ENCODE data around the gene ARMH3.
"Not testable (repeated sequence)": the region's sequence is repeated elsewhere in the genome, so short reads cannot be mapped to it uniquely, and the experiment has no call there.

ARMH3 gene, protein sequence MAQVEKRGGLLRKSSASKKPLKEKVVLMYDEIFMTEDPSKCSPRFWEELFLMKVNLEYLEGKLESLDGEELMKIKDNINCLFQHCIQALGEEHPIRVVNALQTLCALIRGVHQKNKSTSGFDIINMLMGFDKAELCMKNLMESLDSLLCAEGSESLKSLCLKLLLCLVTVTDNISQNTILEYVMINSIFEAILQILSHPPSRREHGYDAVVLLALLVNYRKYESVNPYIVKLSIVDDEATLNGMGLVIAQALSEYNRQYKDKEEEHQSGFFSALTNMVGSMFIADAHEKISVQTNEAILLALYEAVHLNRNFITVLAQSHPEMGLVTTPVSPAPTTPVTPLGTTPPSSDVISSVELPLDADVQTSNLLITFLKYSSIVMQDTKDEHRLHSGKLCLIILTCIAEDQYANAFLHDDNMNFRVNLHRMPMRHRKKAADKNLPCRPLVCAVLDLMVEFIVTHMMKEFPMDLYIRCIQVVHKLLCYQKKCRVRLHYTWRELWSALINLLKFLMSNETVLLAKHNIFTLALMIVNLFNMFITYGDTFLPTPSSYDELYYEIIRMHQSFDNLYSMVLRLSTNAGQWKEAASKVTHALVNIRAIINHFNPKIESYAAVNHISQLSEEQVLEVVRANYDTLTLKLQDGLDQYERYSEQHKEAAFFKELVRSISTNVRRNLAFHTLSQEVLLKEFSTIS

DNA sequence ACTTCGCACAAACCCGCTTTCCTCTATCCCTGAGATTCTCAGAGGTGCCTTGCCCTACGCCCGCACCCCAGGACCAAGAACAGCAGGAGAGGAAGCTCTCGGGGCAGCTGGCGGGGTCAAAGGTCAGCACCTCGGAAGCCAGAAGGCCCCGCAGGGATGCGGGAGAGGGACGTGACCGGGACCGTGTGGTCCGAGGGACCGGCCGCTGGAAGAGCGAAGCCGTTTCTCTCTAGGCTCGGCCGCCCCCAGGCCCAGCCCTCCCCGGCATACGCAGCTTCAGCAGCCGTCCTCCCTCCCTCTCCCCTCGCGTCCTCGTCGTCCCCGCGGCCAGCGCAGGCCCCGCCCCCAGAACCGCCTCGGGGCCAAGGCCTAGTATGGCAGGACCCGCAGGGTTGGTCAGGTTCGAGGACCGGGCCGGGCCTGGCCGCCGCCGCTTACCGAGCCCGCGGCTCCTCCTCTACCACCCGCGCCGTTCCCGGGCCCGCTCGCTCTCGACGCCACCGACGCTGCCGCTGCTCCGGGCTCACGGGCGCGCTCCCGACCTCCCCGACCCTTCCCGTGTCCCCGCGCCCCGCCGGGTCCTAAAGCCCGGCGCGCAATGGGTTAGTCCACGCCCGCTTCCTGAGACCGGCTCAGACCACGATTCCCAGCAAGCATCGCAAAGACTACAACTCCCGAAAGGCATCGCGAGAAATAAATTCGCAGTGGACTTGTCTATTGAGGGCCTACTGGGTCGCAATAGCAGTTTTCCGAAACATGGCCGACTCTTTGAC, at the start of gene ARMH3:
Gene ARMH3 (minus strand): TSS at position 527 of the 773 bp plus-strand sequence. CDS start 16,059 bp downstream, outside the sequence.
- peak; percentile 69 for DNase-seq (ENCODE audit: low read depth)

DNA sequence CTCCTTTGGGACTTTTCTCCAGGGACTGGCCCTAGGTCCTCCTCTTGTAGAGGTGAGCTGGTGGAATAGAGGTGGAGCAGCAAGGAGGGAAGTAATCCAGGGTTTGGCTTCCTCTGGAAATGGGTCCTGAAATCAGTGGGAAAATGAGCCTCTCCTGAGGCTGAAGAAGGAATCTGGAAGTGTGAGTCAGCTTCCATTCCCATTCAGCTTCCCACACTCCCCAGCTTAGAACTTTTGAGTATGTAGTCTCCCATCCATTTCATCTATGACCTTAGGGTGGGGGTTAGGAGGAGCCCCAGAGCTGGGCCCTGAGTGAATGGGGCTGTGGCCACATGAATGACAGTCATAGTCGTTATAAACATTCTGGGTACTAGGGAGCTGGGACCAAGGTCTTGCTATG, 46.4 kb upstream of the ARMH3 start:
- no peak for DNase-seq (ENCODE audit: low read depth)

DNA sequence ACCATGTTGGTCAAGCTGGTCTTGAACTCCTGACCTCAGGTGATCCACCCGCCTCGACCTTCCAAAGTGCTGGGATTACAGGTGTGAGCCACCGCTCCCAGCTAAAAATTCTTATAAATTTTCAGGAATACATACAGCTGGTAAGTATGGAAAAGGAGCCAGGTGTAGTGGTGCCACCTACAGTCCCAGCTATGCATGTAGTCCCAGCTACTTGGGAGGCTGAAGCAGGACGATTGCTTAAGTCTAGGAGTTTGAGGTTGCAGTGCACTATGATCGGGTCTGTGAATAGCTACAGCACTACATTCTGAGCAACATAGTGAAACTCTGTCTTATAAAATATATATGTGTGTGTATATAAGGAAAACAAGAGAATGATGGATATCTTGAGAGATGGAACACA, 45.2 kb upstream of the ARMH3 start:
- no peak for DNase-seq (ENCODE audit: low read depth)

DNA sequence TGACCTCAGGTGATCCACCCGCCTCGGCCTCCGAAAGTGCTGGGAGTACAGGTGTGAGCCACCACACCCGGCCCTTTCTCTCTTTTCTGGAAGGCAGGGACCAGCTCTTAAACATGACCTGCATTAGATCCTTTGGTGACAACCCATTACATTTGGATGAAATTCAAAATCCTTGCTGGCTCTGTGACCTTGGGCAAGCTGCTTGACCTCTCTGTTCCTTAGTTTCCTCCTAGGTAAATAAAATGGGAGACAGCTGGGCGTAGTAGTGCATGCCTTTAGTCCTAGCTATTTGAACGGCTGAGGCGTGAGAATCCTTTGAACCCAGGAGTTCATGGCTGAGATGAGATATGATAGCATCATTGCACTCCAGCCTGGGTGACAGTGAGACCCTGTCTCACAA, 40.5 kb upstream of the ARMH3 start:
- no peak for DNase-seq (ENCODE audit: low read depth)

DNA sequence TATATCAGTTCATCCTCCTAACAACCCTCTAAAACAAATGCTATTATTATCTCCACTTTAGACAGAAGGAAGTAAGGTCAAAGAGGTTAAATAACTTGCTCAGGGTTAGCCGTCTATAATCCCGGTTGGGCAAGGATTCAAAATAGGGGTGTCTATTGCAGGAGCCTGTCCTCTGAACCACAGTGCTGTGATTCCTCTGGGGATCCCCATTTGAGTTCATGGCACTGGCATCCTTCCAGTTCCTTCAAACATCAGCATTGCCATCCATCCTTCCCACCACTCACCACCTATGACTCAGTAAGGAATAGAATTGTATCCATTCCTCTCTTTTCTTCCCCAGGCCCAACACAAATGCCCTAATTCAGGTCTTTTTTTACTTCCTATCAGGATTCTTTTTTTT, 34.8 kb upstream of the ARMH3 start:
- no peak for DNase-seq (ENCODE audit: low read depth)

DNA sequence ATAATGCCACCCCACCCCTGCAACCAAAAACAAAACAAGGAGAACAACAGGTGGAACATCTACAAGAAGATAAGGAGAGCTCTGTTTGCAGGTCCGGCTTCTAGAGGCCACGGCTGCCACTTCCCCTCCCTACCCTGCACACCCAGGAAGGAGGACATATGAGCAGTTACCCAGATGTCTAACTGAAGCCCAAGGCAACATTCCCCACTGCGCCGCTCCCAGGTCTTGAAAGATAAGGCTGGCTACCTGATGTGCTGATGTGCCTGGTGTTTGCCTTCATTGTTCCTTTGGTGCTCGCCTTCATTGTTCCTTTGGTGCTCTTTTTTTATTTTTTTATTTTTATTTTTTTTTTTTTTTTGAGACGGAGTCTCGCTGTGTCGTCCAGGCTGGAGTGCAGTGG, 30.2 kb upstream of the ARMH3 start:
- no peak for DNase-seq (ENCODE audit: low read depth)

DNA sequence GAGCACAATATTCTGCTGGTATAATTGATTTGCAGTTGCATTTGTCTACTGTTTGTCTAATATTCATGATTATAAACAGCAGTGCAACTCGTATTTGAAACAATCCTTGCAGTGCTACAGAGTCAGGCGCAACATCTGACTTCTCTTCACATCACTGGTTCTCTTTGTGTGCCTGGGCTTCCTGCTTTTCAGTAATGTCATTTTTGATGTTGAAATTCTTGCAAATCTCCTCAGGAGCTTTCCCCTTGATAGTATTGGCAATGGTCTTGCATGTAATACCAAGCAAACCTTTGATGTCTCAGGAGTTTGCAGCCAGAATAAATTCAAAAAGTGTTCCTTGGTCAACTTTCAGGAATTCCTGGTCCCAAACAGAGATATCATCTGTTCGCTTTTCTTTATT, 29.4 kb upstream of the ARMH3 start:
- DNase-seq (ENCODE audit: low read depth): no peak

DNA sequence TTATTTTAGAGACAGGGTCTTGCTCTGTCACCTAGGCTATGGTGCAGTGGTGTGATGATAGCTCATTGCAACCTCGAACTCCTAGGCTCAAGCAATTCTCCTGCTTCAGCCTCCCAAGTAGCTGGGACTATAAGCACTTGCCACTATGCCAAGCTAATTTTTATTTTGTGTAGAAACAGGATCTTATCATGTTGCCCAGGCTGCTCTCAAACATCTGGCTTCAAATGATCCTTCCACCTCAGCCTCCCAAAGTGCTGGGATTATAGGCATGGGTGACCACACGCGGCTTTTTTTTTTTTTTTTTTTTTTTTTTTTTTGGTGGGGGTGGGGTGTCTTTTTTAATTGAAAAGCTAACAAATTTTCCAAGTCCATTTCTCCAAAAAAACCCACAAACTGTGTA, 27.6 kb upstream of the ARMH3 start:
- DNase-seq (ENCODE audit: low read depth): no peak

DNA sequence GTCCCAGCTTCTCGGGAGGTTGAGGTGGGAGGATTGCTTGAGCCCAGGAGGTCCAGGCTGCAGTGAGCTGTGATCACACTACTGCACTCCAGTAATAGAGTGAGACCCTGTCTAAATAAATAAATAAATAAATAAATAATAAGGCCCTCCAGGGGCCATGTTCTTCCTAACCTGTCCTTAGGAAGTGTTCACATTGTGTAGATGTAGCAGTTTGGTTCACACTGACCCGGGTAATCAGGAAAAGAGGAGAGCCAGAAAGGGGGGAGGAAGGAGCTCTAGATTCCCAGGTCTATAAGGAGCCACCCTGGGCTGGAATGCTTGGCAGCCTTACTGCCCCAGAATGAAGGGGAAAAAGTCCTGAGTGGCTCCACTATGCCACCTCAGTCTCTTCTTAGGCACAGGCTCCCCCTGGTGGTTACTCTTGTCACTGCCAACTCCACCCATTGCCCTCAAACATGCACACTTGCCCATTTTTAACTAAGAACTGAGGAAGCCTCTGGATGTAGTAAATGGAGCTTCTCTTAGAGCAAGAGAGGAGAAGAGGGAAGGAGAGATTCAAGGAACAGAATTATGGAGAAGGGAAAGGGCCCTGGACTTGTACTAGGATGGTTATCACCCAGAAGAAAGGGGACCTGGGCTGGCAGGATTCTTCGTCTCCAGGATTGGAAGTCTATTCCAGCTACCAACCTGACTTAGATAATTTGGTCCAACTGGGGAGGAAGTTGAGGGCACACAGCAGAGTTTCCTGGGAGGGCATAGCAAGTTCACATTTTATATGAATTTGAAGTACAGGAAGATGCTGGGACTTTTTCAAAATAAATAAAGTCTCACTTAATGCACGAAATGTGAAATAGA, 16.9 kb upstream of the ARMH3 start:
- DNase-seq (ENCODE audit: low read depth): peak; percentile 66

DNA sequence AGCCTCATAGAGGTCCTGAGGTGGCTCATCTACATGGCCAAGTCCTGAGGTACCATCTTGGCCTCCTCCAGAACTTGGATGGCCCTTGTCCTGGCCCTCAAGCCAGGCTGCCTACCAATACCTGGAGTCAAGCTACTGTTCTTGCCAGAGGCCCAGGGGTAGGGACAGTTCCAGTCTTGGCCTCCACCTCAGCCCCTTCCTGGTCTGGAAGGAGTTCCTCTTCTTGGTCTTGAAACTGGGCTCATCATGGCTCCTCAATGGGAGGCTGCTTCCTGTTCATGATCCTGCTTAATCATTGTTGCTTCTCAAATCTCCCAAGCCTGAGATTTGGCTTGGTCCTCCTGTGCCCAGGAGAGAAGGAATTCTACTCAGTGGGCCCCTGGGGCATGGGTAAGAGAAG, 13.1 kb upstream of the ARMH3 start:
- DNase-seq (ENCODE audit: low read depth): no peak

DNA sequence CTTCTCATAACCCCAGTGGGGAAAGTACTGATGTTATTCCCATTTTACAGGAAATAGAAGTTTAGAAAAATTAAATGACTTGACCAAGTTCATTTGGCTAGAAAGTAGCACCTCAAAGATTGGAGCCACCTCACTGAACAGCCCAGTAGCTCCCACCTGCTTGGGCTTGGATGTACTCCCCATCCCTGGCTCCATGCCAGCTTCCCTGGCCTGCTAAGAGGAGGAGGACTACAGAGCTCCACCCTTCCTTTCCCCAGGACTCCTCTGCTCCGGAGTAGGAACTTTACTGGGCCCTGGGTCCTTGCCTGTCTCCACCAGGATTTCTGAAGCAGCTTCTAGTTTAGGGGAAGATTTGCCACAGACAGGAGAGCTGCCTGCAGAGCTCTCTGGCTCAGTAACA, 12.2 kb upstream of the ARMH3 start:
- DNase-seq (ENCODE audit: low read depth): no peak

DNA sequence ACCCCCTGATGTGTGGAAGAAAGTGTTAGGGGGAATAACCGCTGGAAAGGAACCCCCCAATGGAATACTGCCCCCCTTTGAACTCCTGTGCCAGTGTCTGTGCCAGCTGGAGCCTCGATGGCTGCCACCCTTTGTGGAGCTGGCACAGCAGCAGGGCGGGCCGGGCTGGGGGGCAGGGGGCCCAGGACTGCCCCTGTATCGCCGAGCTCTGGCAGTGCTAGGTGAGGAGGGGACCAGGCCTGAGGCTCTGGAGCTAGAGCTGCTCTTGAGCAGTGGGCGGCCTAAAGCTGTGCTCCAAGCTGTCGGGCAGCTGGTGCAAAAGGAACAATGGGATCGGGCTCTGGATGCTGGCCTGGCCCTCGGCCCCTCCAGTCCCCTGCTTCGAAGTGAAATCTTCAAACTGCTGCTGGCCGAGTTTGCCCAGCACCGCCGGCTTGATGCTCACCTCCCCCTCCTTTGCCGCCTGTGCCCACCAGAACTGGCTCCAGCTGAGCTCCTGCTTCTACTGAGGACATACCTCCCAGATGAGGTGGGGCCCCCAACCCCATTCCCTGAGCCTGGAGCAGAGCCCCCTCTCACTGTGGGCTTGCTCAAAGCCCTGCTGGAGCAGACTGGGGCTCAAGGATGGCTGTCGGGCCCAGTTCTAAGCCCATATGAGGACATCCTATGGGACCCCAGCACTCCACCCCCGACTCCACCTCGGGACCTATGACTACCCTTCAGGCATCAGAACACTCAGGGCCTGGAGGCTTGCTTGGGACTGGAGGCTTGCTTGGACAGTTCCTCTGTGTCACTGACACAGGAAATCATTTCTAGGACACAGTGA, 11.3 kb upstream of the ARMH3 start:
- no peak for DNase-seq (ENCODE audit: low read depth)

DNA sequence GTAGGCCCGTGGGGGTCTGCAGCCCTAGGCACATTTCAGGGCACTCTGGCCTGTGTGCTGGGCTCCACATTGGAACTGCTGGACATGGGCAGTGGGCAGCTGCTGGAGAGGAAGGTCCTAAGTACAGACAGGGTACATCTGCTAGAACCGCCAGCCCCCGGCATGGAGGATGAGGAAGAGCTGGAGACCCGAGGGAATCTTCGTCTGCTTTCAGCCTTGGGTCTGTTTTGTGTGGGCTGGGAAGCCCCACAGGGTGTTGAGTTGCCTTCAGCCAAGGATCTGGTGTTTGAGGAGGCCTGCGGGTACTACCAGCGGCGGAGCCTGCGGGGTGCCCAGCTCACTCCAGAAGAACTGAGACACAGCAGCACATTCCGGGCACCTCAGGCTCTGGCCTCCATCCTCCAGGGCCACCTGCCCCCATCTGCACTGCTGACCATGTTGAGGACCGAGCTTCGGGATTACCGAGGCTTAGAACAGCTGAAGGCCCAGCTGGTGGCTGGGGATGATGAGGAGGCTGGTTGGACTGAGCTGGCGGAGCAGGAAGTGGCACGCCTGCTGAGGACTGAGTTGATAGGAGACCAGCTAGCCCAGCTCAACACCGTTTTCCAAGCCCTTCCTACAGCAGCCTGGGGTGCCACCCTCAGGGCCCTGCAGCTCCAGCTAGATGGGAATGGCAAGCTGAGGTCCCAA, 10.6 kb upstream of the ARMH3 start:
- no peak for DNase-seq (ENCODE audit: low read depth)

DNA sequence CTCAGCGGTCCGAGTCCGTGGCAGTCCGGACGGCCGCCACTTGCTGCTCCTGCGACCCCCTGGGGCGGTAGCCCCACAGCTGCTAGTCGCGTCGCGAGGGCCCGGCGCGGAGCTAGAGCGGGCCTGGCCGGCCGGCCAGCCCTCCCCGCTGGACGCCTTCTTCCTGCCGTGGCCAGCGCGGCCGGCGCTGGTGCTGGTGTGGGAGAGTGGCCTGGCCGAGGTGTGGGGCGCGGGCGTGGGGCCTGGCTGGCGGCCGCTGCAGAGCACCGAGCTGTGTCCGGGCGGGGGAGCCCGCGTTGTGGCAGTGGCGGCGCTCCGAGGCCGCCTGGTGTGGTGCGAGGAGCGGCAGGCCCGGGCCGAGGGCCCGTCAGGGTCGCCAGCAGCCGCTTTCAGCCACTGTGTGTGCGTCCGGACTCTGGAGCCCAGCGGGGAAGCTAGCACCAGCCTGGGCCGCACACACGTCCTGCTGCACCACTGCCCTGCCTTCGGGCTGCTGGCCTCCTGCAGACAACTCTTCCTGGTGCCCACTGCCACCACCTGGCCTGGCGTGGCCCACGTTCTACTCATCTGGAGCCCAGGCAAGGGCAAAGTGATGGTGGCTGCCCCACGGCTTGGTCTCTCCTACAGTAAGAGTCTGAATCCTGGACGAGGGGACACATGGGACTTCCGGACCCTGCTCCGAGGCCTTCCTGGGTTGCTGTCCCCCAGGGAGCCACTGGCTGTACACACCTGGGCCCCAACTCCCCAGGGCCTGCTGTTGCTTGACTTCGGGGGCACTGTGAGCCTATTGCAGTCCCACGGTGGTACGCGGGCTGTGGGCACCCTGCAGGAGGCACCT, 9.8 kb upstream of the ARMH3 start:
- DNase-seq (ENCODE audit: low read depth): no peak

DNA sequence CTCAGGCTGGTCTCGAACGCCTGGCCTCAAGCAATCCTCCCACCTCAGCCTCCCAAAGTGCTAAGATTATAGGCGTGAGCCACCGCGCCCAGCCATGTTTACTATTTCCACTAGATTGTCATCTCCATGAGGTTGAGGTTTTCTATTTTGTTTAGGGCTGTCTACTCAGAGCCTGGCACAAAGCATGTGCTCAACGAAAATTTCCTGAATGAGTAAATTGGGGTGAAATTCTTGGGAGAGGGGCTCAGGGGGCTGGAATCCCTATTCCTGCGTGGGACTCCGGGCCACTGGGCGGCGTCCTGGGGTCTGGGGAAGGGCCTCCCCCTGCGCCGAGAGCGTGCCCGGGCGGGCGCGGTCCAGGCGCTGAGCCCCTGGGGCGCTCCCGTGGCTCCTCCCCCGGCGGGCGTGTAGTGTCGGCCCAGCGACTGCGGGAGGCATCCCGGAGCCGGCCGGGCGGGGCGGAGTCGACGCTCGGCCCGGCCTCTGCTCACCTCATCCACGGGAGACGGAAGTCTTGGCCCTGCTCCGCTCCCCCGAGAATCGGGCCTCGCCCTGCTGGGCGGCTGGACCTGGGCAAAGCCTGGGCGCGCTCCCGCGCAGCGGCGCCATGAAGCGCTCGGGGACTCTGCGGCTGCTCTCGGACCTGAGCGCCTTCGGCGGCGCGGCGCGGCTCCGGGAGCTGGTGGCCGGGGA, 9.0 kb upstream of the ARMH3 start, which contains the start of gene HPS6:
Gene HPS6 (plus strand): TSS at position 482 of the 693 bp plus-strand sequence. CDS start 126 bp downstream, at position 608.
- DNase-seq (ENCODE audit: low read depth): peak; percentile 70

DNA sequence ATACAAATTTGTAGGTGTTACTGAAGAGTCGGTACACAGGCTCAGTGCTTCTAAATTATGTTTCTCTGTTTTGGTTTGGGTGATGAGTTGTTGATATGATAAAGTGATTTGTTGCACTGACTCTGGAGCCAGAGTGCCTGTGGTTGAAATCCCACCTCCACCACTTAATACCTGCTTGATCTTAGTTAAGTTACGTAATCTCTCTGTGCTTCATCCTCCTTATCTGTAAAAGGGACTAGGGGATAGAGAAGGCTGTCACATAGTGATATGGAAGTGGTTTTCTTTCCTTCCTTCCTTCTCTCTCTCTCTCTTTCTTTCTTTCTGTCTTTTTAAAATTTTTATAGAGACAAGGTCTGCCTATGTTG, 8.5 kb upstream of the ARMH3 start:
- DNase-seq (ENCODE audit: low read depth): no peak

DNA sequence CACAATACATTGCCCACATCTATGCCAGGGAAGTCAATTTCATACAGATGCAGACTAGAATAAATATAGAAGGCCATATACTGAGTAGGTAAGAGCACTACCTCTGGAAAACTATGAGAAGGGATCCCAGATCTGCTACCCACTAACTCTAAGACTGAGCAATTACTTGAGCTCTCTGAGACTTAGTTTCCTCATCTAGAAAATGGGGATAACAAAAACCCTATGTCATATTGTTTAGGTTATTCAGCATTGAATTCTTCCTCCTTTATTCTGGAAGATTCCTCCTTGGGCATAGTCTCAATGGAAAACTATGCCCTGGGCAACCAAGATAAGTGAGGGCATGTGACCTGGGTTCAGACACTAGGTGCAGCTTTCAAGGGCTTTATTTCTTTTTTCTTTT, 4.0 kb upstream of the ARMH3 start:
- DNase-seq (ENCODE audit: low read depth): no peak

DNA sequence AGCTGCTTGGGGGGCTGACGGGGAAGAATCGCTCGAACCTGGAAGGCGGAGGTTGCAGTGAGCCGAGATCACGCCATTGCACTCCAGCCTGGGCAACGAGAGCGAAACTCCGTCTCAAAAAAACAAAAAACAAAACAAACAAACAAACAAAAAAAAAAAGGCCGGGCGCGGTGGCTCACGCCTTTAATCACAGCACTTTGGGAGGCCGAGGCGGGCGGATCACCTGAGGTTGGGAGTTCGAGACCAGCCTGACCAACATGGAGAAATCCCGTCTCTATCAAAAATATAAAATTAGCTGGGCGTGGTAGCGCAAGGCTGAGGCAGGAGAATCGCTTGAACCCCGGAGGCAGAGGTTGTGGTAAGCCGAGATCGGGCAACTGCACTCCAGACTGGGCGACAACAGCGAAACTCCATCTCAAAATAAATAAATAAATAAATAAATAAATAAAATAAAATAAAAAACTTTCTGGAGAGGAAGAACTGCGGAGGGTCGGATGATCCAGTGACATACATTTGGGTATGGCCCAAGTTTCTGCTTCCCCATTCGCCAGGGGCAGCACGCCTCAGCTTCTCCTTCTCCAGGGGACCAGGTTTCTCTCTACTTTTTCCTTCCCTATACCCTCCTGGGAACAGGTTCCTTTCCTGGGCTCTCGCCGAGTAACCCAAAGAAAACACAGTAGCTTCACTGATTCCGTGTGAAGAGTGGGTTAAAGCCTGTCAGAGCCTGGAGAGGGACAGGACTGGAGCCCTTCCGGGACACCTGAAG, 909 bp downstream of the ARMH3 start:
- not testable (repeated sequence) for DNase-seq (ENCODE audit: low read depth)
